Measurements from ENCODE around the gene RBMS1.
"Not testable (repeated sequence)": the region's sequence is repeated elsewhere in the genome, so short reads cannot be mapped to it uniquely, and the experiment has no call there.

The RBMS1 gene

DNA sequence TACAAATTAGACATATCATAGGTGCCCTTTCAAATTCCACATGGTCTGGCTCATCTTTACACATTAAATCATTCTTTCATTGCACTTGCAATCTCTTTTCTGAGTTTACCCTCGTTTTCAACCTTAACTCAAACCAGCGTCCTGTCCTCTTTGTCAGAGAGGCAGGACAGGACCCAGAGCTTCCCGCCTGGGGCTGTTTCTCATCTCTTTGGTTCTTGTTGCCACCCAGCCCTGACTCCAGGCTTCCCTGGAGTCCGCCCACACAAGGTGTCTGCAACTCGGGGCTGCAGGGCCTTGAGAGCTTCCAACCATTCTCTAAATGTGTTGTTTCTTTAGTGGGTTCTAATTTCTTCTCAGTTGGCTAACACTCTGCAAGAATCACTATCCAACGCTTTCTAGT is 24.4 kb downstream of the RBMS1 start:
- no peak for DNase-seq

DNA sequence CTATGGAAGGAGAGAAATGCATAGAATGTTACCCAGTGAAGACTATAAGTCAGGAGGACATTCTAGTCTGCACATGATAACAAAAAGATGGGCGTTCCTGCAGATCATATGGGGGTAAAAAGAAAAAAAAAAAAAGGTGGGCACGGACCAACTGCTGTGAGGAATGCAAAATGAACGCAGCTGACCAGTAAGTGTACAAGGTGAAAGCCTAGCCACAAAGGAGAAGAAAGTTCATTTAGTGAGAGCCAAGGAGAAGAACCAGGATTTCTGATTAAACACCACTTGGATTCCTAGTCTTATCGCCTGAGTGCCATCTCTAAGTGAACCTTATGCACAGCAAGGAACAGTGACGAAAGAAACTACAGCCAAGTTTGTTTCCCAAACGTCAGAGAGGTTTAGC is 26.5 kb downstream of the RBMS1 start:
- DNase-seq, result no peak

DNA sequence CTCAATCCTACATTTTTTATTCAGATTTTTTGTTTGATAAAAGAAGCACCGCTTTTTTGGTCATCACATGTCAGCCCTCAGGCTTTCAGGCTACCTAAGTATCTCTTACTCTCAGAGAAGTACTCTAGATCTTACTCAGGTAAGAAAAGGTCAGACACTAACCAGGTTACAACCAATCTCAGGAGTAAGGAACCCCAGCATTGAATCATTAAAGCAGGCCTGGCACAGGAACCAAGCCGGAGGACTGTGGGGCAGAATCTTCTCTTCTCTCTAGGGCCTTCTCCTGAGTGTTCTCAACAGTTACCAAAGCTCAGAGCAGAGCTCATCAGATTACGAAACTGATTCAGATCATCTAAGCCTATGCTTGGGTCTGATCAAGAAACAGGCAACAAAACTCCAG is 28.2 kb downstream of the RBMS1 start:
- DNase-seq, result no peak

DNA sequence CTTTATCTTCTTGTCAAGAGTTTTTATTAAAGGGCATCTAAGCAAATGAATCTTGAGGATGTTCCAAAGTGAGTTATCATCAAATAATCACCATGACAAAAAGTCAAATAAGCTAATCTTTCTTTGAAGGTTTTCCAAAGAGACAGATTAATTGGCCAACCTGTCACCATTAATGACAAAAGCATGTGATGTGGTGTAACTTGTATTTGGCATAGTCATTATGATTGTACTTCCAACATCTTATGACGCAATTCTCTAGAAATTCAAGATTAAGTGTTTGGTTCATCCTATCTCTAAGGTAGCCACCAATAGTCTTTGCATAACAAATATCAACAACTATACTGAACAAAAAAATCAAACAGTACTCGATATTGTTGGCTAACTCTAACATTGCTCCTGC is 28.6 kb downstream of the RBMS1 start:
- DNase-seq, result no peak

DNA sequence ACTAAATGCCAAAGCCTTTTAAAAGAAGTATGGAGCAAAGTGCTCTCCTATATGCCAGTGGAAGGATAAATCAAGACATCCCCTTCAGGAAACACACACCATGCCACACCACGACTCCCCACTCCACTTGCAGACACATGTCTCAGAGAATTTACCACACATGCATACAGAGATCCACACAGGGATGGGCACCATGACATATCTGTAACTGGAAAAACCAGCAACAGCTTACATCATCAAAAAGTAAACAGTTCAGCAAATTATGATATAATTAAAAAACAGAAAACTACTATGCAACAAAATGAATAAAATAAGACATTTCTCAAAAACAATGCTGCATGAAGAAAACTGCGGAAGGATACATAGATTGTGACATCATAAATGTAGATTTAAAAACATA is 29.6 kb downstream of the RBMS1 start:
- DNase-seq, result no peak

DNA sequence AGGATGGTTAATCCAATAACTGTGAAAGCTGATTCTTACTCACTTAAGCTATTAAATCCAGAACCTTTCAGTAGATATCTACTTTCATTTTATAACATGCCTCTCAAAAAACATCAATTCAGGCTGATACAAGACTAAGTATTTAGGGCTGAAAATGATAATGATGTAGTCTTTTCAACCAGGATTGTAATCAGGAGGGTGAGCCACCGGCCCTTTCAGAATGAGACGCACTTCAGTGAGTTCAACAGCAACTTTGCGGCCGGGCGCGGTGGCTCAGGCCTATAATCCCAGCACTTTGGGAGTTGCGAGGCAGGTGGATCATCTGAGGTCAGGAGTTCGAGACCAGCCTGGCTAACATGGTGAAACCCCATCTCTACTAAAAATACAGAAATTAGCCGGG is 30.4 kb downstream of the RBMS1 start:
- DNase-seq, result no peak

DNA sequence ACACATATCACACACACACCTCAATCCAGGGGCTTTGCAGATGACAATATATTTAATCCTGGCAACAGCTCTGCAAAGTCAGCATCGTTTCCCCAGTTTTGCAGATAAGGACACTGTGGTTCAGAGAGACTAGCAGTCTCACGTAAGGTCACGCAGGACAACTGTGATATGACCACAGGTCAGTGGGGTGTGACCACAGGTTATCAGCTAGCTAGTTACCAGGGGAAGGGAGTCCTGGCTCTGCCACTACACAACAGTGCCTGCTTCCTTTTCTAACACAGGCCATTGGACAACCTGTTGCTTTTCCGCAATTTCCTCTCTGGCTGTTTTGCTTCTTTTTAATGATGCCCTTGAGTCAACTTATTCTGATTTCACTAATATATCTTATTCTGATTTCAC is 33.3 kb downstream of the RBMS1 start:
- DNase-seq, result peak; percentile 67

DNA sequence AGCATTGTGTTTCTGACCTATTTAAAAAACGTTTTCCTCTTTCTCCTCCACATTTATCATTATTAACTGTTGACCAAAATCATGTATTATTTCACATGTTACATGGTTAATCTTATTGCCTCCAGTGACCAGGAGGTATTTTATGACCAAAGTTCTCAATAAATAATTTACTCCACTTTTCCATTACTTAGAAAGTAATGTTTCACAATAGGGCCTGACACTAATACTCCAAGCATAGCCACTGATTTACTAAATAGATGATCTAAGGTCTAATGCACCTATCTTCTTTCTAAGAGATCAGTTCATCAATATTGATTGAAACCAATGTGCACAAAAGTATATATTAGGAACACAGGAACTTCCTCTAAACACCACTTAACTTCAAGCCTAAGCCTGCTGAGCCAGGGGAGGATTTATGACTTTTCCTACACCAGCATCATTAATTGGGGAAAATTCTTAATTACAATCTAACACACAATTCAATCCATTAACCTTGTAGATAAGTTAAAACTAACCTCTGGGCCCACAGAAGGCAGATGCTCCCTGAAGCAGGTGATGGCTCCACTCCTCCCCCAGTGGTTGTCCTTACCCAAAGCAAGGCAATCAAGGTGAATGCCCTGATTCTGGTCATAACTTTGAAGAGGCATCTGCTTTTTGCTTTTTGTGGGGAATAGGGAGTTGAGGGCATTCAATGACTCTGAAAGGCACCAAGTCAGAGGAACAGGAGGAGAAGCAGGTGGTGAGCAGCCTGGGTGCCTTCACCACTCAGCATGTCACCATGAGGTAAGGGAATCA is 33.9 kb downstream of the RBMS1 start:
- DNase-seq, result no peak

DNA sequence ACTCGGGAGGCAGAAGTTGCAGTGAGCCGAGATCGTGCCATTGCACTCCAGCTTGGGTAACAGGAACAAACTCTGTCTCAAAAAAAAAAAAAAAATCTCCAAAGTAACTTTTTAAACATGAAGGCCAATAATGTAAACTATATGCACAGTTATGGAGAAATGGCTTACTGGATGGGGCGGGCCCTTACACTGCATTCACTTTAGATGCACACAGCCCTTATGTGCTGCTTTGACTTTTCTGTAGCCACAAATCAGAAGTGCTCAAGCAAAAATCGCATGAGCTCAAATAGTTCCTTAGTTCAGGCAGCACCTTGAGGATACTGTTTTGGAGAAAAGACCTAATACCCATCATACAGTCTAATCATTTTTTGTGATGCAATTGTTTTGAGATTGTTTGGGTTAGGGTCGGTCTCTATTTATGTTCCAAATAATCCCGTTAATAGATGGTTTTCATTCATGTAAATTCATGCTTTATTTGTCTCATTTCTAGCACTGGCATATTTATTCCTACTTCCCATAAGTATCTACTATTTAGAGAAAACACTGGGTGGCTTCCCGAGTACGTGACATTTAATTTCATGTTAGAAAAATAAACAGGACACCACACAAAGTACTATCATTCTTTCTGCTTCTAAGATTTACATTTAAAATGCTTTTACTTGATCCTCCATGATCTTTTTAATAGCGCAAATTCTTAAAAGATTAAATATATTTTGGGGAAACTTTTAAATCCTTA is 34.7 kb downstream of the RBMS1 start:
- DNase-seq, result no peak

DNA sequence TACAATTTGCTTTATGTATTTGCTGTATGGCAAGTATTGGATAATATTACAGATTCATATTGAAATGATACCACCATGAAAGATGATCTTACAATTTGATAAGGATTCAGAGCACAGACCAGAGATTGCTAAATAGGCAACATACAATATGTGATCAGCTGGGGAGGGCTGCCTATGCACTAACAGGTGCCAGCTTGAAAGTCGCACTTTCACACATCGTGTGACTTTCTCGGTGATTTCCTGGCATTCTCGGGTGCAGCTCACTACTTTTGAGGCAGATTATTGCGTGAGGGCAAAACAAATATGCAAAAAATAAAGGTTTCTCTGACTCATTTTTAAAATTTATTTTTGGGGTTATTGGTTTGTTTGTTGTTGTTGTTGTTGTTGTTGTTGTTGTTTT is 36.0 kb downstream of the RBMS1 start:
- DNase-seq, result no peak

DNA sequence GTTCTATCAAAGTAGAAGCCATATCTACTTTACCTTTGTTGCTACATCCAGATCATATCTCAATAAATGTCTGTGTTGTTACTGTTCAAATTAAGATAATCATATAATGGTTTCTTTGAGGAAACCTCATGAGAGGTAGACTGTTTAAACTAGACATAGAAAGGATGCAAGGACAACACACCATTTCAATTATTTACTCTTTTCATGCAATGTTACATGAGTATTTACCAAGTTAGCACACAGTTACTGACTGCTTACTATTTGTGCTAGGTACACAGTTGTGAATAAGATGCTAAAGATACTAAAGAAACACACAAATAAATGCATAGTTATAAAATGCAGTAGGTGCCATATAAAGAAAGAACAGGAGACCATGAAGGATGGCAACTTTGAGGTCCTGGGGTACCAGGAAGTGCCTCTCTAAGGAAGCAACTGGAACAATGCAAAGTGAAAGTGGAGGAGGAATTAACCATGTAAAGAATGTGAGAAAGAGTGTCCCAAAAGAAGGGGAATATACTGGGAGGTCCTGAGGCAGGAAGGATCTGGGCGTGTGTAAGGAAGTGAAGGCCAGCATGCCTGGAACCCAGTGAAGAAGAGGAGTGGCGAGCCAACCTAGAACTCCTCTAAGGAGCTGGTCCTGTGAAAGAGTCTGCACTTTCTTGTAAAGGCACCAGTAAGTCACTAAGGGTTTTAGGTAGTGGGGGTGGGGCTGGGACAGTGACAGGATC is 39.4 kb downstream of the RBMS1 start:
- DNase-seq, result peak; percentile 11

DNA sequence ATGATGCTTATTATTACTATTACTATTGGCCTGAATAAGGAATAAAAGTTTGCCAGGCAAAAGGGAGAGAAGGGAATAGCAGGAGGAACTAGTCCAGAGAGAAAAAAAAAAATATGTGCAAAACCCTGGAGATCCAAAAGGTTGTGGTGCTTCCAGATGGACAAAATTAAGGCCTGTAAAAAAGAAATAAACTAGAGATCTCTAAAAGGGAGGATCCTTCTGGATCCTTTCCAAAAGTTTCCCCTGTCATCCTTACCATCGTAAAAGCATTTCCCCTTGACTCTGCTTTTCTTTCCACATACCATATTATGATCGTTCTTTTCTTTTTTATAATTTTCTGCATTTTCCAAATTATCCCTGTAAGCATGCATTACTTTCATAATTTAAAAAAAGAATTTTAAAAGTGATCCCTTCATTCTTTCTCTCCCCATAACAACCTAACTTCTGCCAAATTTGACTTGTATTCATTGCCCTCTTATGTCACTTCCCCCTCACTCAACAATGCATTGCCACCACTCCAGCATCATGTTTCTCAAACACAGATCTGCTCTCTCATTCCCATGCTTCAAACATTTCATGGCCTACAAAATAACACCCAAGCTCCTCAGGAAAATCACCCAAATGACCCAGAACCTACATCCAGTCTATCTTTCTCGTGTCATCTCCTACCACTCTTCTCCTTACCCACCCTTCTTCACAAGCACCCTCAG is 40.3 kb downstream of the RBMS1 start:
- DNase-seq, result no peak

DNA sequence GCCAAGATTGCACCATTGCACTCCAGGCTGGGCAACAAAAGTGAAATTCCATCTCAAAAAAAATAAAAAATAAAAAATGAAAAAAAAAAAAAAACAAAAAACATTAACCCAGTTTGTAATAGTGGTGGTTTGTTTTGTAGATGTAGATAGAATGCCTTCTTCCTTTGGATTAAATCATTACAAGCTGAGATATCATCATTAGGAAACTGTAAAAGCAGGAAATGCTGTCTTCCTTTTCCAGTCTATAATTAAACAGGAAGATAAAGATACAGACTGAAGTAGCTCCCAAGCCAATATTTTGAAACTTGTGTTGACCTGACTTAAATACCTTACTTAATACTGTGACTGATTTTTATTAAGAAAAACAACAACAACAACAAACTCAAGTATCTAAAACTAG is 43.1 kb downstream of the RBMS1 start:
- no peak for DNase-seq

DNA sequence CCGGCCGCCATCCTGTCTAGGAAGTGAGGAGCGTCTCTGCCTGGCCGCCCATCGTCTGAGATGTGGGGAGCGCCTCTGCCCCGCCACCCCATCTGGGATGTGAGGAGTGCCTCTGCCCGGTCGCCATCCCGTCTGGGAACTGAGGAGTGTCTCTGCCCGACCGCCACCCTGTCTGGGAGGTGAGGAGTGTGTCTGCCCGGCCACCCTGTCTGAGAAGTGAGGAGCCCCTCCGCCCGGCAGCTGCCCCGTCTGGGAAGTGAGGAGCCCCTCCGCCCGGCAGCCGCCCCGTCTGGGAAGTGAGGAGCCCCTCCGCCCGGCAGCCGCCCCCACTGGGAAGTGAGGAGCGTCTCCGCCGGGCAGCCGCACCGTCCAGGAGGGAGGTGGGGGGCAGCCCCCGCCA is 44.8 kb downstream of the RBMS1 start:
- DNase-seq, result not testable (repeated sequence)

DNA sequence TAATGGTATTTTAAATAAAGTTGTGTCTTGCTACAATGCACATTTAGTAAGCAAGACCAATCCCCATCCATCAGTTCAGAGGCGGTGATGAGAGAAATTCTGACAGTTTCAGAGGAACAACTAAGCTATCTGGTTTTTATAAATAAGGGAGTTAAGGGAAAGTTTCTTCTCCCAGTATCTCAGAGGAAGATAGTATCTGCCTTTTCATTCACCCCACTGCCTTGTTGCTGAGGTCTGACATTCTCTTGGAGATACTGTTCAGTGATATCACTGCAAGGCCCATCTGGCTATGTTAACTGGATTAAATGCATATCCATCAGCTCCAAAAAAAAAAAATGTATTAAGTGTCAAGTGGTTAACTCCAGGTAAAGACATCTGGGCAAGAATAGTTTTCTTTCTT is 47.9 kb downstream of the RBMS1 start:
- DNase-seq, result no peak

DNA sequence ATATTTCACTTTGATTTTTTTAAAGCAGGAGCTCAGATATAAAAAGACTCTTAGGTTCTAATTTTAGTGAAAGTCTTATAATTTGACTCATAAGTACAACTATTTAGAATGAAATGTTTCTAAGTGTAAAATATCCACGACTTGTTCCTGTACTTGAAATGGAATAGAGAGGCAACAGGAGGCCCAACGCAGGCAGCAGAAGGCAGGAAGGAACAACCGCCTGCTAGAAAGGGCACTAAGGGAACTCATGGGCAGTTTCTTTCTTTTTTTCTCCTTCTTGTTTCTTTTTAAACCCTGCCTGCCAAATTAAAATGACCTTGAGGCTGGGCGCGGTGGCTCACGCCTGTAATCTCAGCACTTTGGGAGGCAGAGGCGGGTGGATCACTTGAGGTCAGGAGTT is 51.0 kb downstream of the RBMS1 start:
- DNase-seq, result no peak

DNA sequence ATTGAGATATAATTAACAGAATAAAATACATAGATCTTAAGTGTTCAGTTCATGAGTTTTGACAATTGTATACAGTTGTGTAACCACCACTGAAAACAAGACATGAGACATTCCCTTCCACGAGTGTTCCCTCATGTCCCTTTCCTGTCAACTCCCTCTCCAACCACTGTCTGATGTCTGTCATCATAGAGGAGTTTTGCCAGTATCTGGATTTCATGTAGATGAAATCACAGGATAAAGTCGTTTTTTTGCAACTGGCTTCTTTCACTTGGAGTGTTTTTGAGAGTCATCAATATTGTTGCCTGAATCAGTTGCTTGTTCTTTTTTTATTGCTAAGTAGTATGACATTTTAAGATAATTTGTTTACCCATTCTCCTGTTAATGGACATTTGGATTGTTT is 52.7 kb downstream of the RBMS1 start:
- DNase-seq, result no peak

DNA sequence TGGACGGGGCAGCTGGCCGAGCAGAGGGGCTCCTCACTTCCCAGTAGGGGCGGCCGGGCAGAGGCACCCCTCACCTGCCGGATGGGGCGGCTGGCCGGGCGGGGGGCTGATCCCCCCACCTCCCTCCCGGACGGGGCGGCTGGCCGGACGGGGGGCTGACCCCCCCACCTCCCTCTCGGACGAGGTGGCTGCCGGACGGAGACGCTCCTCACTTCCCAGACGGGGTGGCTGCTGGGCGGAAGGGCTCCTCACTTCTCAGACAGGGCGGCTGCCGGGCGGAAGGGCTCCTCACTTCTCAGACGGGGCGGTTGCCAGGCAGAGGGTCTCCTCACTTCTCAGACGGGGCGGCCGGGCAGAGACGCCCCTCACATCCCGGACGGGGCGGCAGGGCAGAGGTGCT is 54.6 kb downstream of the RBMS1 start:
- not testable (repeated sequence) for DNase-seq

DNA sequence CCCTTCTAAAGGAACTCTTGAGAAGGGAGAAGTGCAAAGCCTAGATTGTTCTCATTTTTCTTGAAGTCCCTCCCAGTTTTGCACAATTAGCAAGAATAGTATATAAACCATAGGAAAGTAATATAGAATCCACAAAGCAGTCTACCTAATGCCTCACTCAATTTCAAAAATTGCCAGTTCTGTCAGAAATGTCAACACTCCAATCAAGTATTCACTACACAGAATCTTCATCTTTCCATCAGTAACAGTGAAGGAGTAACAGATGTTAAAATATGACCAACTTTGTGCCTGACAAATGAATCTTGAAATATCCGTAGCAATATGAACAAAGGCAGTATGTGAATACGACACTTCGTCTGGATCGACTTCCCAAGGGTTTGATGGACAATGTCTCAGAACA is 56.3 kb downstream of the RBMS1 start:
- DNase-seq, result no peak

DNA sequence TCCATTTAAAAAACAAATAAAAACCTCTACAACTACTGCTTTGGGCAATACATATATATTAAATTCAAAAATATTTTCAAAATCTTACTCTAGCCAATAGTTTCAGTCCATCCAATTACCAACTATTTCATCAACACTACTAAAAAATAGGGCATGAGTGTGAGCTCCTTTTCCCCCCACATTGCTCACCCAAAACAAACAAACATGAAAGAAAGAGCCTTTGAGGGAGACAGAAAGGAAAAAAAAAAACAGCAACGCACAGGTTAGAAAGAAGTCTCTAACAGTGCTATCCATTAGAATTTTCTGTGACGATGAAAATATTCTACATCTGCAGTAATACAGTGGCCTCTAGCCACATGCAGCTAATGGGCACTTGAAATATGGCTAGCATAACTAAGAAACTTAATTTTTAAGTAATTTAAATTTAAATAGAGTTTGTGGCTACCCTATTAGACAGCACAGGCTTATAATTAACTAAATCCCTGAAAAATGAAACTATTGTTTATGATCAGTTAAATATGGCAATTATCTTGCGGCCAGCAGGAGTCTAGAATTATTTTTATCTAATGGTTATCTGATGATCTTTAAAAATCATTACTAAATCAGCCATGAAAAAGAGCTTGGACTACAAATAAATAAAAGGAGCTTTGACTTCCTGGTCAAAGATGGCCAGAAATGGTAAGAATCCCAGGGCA is 59.2 kb downstream of the RBMS1 start:
- DNase-seq, result no peak

DNA sequence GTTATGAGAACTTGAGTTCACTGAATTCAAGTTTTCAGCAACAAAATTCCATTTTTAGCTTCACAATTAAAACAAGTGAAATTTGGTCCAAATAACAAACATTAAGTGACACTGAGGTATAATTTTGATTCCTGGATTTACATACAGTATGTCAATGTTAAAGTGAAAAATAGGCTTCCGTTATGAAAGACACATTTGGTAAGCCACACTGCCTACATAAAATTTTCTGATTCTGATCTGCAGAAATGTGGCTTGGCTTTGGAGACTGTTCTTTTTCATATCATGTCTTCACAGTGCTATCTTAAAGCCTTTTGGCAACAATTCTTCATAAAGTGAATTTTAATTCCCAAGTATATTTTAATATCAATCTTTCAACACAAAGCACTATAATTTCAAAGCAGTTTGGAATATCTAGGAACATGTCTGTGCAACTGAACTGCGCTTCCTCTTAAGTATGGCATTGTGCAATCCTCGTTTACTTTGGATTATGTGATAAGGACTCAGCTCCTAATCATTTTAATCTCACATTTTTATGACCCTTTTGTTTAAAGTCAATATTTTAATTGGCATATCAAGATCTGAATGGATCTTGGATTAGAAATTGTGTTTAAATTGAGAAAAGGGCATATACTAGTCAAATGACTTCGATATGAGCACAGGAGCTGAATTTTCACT is 60.0 kb downstream of the RBMS1 start:
- DNase-seq, result no peak

DNA sequence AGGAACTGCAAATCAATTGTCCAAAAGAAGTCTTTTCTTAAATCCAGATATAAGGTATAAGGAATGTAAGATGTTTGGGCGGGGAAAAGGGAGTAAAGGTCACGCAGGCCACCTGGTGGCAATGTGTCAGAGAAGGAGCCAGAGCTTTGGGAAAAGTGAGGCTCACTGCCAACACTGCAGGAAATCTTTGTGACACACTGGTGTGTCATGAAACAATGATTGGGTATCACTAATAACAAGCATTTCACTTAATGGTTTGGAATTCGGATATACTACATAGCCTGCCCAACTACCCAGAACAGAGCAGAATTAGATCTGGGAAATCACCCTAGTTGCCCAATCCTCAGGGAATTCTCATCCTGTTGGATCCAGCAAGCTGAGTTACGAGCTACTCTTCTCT is 61.0 kb downstream of the RBMS1 start:
- DNase-seq, result no peak
